Lung (tissue), 12 donors: ENCODE measurements around the gene TGFBR2. TPM values are rescaled to one million over a fixed set of nuclear protein-coding genes. Genes with fewer than 3 reads are reported as not detected.

Experiments
- ATAC-seq: fragments of 200-7000 bp; cut with Tn5 transposase; one replicate; pipeline ENCODE4 v1.9.1; 2020; ENCODE audit warnings: moderate number of reproducible peaks; ENCODE audit not compliant: insufficient read depth, low FRiP score
- DNase-seq, 3 donors: peaks; one replicate each; pipeline ENCODE4 v3.0.0-alpha.2; 2013 to 2017
- H3K27ac ChIP-seq, 2 donors: one replicate each; pipeline ENCODE4 v1.5.1; 2013; ENCODE audit warnings: mild to moderate bottlenecking in 2 of 2, moderate library complexity in 2 of 2, control low read depth in 1 of 2, inconsistent platforms in 1 of 2, low read depth in 1 of 2, low read length in 1 of 2
- H3K27me3 ChIP-seq, 3 donors: one replicate each; pipeline ENCODE4 v1.5.1; 2013; ENCODE audit warnings: low read length in 2 of 3; ENCODE audit not compliant: control insufficient read depth in 3 of 3, insufficient read depth in 3 of 3
- H3K36me3 ChIP-seq, 4 donors: one replicate each; pipeline ENCODE4 v1.5.1; 2013; ENCODE audit warnings: low read length in 4 of 4, mild to moderate bottlenecking in 1 of 4, moderate library complexity in 1 of 4; ENCODE audit not compliant: control insufficient read depth in 4 of 4, insufficient read depth in 4 of 4
- H3K4me1 ChIP-seq, 5 donors: one replicate each; pipeline ENCODE4 v1.5.1; 2013; ENCODE audit warnings: low read length in 5 of 5, mild to moderate bottlenecking in 2 of 5, moderate library complexity in 1 of 5; ENCODE audit not compliant: control insufficient read depth in 5 of 5, insufficient read depth in 5 of 5
- H3K4me3 ChIP-seq: one replicate; pipeline ENCODE4 v1.5.1; 2013; ENCODE audit warnings: mild to moderate bottlenecking, control low read depth, moderate library complexity
- H3K9ac ChIP-seq, 2 donors: one replicate each; pipeline ENCODE4 v1.5.1; 2013; ENCODE audit warnings: low read length in 2 of 2, control low read depth in 1 of 2; ENCODE audit not compliant: insufficient read depth in 1 of 2
- H3K9me3 ChIP-seq, 4 donors: one replicate each; pipeline ENCODE4 v1.5.1; 2013; ENCODE audit warnings: low read length in 3 of 4, mild to moderate bottlenecking in 1 of 4, moderate library complexity in 1 of 4; ENCODE audit not compliant: control insufficient read depth in 4 of 4, insufficient read depth in 3 of 4
- WGBS, 2 donors: extraction: QIAGEN DNeasy Blood & Tissue Kit; methylation state at CpG; one replicate each; pipeline ENCODE4 v1.1.7; 2013; 5-methylcytosine and 5-hydroxymethylcytosine counted together
- polyA plus RNA-seq, 2 donors: library from polyadenylated mRNA; stranded (reverse); fragments of 200-250 nt; gene quantifications; one replicate each; pipeline ENCODE4 v1.2.1, GENCODE V29; 2013
- total RNA-seq, 2 donors: library from RNA; depleted of rRNA in 1 of 2; stranded (reverse); fragments of >200 nt in 1 of 2; gene quantifications; one replicate each; pipeline ENCODE4 v1.2.1, GENCODE V29; 2014 to 2021
- TF ChIP-seq, protein P1 (sequence below): IDR thresholded peaks from 2 replicates; pipeline ENCODE4 v1.5.1; 2012; ENCODE audit warnings: mild to moderate bottlenecking; ENCODE audit errors: control extremely low read depth, extremely low read depth
- donor health status: control.
- donor health status: control.
- donor health status: Bipolar disorder and iron deficiency.
- donor health status: healthy.
- donor health status: DM: yes; HTN: yes; CAD: no.

TGFBR2 gene
- total and polyA plus RNA-seq, 4 donors, result 31.1 to 232 (median 163) TPM

DNA sequence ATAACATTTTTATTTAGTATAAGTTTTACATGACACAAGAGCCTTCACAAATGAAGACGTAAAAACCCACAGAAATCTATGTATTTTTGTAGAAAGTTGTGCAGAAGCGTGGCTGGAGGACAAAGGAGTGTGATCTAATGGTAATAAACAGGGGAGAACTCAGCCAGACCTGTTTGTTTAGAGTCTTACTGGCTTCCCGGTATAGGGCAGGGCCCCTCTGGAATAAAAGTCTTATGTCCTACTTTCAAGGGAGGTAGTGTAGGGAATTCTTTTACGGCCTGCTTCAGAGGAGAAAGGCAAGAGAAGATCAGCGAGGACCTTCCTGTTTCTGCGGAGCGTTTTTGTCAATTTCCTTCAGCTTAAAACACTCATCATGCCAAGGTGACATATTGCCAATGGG, 103.6 kb downstream of the TGFBR2 start:
- H3K9me3 ChIP-seq, result peaks cover 0 to 1% (median 0%) of the 10 kb centered on the region in 4 donors
- H3K4me1 ChIP-seq, result no peaks in the 10 kb centered on the region
- no peak overlapping the region for H3K9ac ChIP-seq
- H3K36me3 ChIP-seq, result no peaks in the 10 kb centered on the region
- DNase-seq (no peak), ATAC-seq (no peak)
- 78 to 79% methylated on average over 7 of the region's 7 CpGs for WGBS, 2 donors
- TF ChIP-seq, protein P1, sequence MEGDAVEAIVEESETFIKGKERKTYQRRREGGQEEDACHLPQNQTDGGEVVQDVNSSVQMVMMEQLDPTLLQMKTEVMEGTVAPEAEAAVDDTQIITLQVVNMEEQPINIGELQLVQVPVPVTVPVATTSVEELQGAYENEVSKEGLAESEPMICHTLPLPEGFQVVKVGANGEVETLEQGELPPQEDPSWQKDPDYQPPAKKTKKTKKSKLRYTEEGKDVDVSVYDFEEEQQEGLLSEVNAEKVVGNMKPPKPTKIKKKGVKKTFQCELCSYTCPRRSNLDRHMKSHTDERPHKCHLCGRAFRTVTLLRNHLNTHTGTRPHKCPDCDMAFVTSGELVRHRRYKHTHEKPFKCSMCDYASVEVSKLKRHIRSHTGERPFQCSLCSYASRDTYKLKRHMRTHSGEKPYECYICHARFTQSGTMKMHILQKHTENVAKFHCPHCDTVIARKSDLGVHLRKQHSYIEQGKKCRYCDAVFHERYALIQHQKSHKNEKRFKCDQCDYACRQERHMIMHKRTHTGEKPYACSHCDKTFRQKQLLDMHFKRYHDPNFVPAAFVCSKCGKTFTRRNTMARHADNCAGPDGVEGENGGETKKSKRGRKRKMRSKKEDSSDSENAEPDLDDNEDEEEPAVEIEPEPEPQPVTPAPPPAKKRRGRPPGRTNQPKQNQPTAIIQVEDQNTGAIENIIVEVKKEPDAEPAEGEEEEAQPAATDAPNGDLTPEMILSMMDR, result no peak
- no peak overlapping the region for H3K4me3 ChIP-seq
- no peak overlapping the region for H3K27ac ChIP-seq
- no peaks in the 10 kb centered on the region for H3K27me3 ChIP-seq

- no peak overlapping the region for H3K27ac ChIP-seq
- ATAC-seq (no peak), DNase-seq (no peak)
- TF ChIP-seq, protein P1, result no peak
- no peaks in the 10 kb centered on the region for H3K4me1 ChIP-seq
- peaks cover 0 to 1% (median 0%) of the 10 kb centered on the region in 4 donors for H3K9me3 ChIP-seq
- no peak overlapping the region for H3K9ac ChIP-seq
- H3K4me3 ChIP-seq, result no peak overlapping the region
- no peaks in the 10 kb centered on the region for H3K36me3 ChIP-seq
- H3K27me3 ChIP-seq, result no peaks in the 10 kb centered on the region
These were observed 104.8 kb downstream of the TGFBR2 start for GRCh38 chr3:30711151-30711550.

- ATAC-seq, result no peak
- peaks cover 0 to 1% (median 0%) of the 10 kb centered on the region in 4 donors for H3K9me3 ChIP-seq
- no peak overlapping the region for H3K27ac ChIP-seq
- H3K9ac ChIP-seq, result no peak overlapping the region
- whole genome bisulfite sequencing, 2 donors, result 87 to 91% methylated on average over 2 of the region's 2 CpGs
- H3K4me3 ChIP-seq, result no peak overlapping the region
- no peak for DNase-seq
- TF ChIP-seq, protein P1, result no peak
- H3K36me3 ChIP-seq, result no peaks in the 10 kb centered on the region
- H3K27me3 ChIP-seq, result no peaks in the 10 kb centered on the region
- H3K4me1 ChIP-seq, result no peaks in the 10 kb centered on the region
These were observed 105.5 kb downstream of the TGFBR2 start for GRCh38 chr3:30711867-30712266.

DNA sequence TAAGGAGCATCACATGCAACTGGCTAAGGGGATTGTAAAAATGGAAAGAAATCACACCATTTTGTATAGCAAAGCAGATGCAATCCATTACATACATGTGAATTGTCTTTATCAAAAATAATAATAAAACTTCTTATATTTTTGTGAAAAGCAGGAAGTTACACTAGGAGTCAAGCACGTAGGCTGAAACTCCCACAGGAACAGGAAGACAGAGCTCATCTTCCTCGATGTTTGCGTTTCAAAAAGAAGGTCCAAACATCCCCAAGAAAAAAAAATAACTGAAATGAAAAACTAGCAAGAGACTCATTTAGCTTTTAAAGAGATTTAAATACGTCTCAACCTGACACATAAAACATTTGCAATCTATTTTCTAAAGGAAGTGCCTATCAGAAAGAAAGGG, 106.6 kb downstream of the TGFBR2 start:
- TF ChIP-seq, protein P1, result no peak
- no peaks in the 10 kb centered on the region for H3K27me3 ChIP-seq
- ATAC-seq (no peak), DNase-seq (no peak)
- no peak overlapping the region for H3K27ac ChIP-seq
- H3K4me1 ChIP-seq, result no peaks in the 10 kb centered on the region
- H3K4me3 ChIP-seq, result no peak overlapping the region
- 30 to 45% methylated on average over 4 of the region's 4 CpGs for WGBS, 2 donors
- peaks cover 0 to 1% (median 0%) of the 10 kb centered on the region in 4 donors for H3K9me3 ChIP-seq
- H3K36me3 ChIP-seq, result no peaks in the 10 kb centered on the region
- H3K9ac ChIP-seq, result no peak overlapping the region
